GM12878 (cell line): ENCODE results near the gene LRBA. TPM values are rescaled to one million over a fixed set of nuclear protein-coding genes. Genes with fewer than 3 reads are reported as not detected.

ENCODE experiments used
- ATAC-seq: fragments of 200-7000 bp; cut with Tn5 transposase; 3 replicates; pipeline ENCODE4 v1.9.1; 2020; ENCODE audit warnings: mild to moderate bottlenecking, moderate library complexity
- BruUV-seq: library from RNA; stranded (reverse); fragments of 400-500 nt; replicated peaks from 2 replicates; lab custom pipeline; 2021; lab: Mats Ljungman, UMichigan
- CTCF ChIA-PET: fragments of 300-600 bp; sonication (Branson Sonifier 250); formaldehyde crosslinking; extraction: SDS; loops from one replicate; lab custom pipeline; 2021; ENCODE audit warnings: inconsistent platforms; lab: Yijun Ruan, JAX
- POLR2A ChIA-PET: fragments of 350-600 bp; formaldehyde crosslinking; extraction: SDS; loops from one replicate; lab custom pipeline; 2021; ENCODE audit warnings: inconsistent platforms; lab: Charles Lee
- RAD21 ChIA-PET: fragments of 300-600 bp; sonication (Branson Sonifier 250); formaldehyde crosslinking; loops from one replicate; lab custom pipeline; 2023; ENCODE audit warnings: antibody characterized with exemption; ENCODE audit not compliant: unreplicated experiment; lab: Charles Lee
- SMC1A ChIA-PET: fragments of 300-600 bp; sonication (Branson Sonifier 250); formaldehyde crosslinking; loops from one replicate; lab custom pipeline; 2023; ENCODE audit not compliant: unreplicated experiment, uncharacterized antibody; lab: Charles Lee
- DNase-seq: peaks from one replicate; pipeline ENCODE4 v3.0.0-alpha.2; 2011; ENCODE audit warnings: low read depth, low spot score
- FAIRE-seq: peaks from 3 replicates; lab custom pipeline; 2011; peaks lifted over from hg19 to GRCh38; lab: Jason Lieb, UNC
- H2AFZ ChIP-seq: 2 replicates; pipeline ENCODE4 v1.6.0; 2011; ENCODE audit warnings: low read depth, low read length, control low read depth; ENCODE audit not compliant: control insufficient read depth
- H3K27ac ChIP-seq: 2 replicates; pipeline ENCODE4 v1.5.1; 2011; ENCODE audit warnings: control low read depth; ENCODE audit not compliant: control insufficient read depth, insufficient read depth
- H3K27me3 ChIP-seq, 2 experiments: replicated peaks in 1 of 2; 2 replicates each; pipeline versions ENCODE4 v1.6.0 to v1.6.1; 2011; ENCODE audit warnings: low read length in 1 of 2; ENCODE audit not compliant: control insufficient read depth in 2 of 2, insufficient read depth in 2 of 2
- H3K36me3 ChIP-seq, 2 experiments: 2 replicates each; pipeline ENCODE4 v1.5.1; 2011; ENCODE audit warnings: low read length in 1 of 2; ENCODE audit not compliant: control insufficient read depth in 2 of 2, insufficient read depth in 2 of 2
- H3K4me1 ChIP-seq: 2 replicates; pipeline ENCODE4 v1.6.1; 2011; ENCODE audit warnings: mild to moderate bottlenecking, low read length, moderate library complexity, mixed read lengths; ENCODE audit not compliant: control insufficient read depth, insufficient read depth
- H3K4me2 ChIP-seq: 2 replicates; pipeline ENCODE4 v1.6.0; 2011; ENCODE audit warnings: control low read depth; ENCODE audit not compliant: control insufficient read depth, insufficient read depth
- H3K4me3 ChIP-seq: fragments of 200-600 bp; sonication (generic); 2 replicates; pipeline ENCODE4 v1.5.1; 2016
- H3K79me2 ChIP-seq: 2 replicates; pipeline ENCODE4 v1.6.0; 2011; ENCODE audit warnings: low read length; ENCODE audit not compliant: control insufficient read depth, insufficient read depth
- H3K9ac ChIP-seq: 2 replicates; pipeline ENCODE4 v1.8.0; 2011; ENCODE audit warnings: low read length, control low read depth, mixed read lengths; ENCODE audit not compliant: control insufficient read depth, insufficient read depth
- H3K9me3 ChIP-seq: replicated peaks from 3 replicates; pipeline ENCODE4 v1.5.1; 2011; ENCODE audit warnings: mild to moderate bottlenecking, low read length; ENCODE audit not compliant: control insufficient read depth, insufficient read depth
- H4K20me1 ChIP-seq: 2 replicates; pipeline ENCODE4 v1.6.0; 2011; ENCODE audit not compliant: control insufficient read depth, insufficient read depth
- ATF2 ChIP-seq: IDR thresholded peaks from 2 replicates; pipeline ENCODE4 v1.6.1; 2012; ENCODE audit warnings: low read length, inconsistent platforms
- ATF7 ChIP-seq: fragments of 450-650 bp; IDR thresholded peaks from 2 replicates; pipeline ENCODE4 v1.6.1; 2016; ENCODE audit warnings: low read depth, mild to moderate bottlenecking
- BACH1 ChIP-seq: fragments of 450-650 bp; IDR thresholded peaks from 2 replicates; pipeline ENCODE4 v1.6.1; 2017; ENCODE audit warnings: mild to moderate bottlenecking, borderline replicate concordance
- BCL11A ChIP-seq: IDR thresholded peaks from 2 replicates; pipeline ENCODE4 v1.6.1; 2011; ENCODE audit warnings: low read depth, low read length
- CEBPZ ChIP-seq: fragments of 150-350 bp; IDR thresholded peaks from 2 replicates; pipeline ENCODE4 v1.6.1; 2016; ENCODE audit warnings: low read depth, low read length
- CHD2 ChIP-seq: IDR thresholded peaks from 2 replicates; pipeline ENCODE4 v1.6.1; 2011; ENCODE audit warnings: low read depth, low read length, improper control_type of control experiment, borderline replicate concordance
- EZH2 ChIP-seq: IDR thresholded peaks from 2 replicates; pipeline ENCODE4 v1.6.1; 2012; ENCODE audit warnings: low read depth, mild to moderate bottlenecking, control low read depth, inconsistent platforms, low read length, borderline replicate concordance; ENCODE audit not compliant: control insufficient read depth
- NBN ChIP-seq: fragments of 450-650 bp; IDR thresholded peaks from 2 replicates; pipeline ENCODE4 v1.6.1; 2016
- NFXL1 ChIP-seq: fragments of 450-650 bp; IDR thresholded peaks from 2 replicates; pipeline ENCODE4 v1.6.1; 2017; ENCODE audit warnings: antibody characterized with exemption, mild to moderate bottlenecking, borderline replicate concordance
- NR2C1 ChIP-seq: fragments of 450-650 bp; IDR thresholded peaks from 2 replicates; pipeline ENCODE4 v1.6.1; 2017; ENCODE audit warnings: antibody characterized with exemption, mild to moderate bottlenecking, moderate library complexity
- RAD51 ChIP-seq: fragments of 450-650 bp; IDR thresholded peaks from 2 replicates; pipeline ENCODE4 v1.6.1; 2016; ENCODE audit warnings: moderate library complexity, mild to moderate bottlenecking, inconsistent platforms
- RUNX3 ChIP-seq: IDR thresholded peaks from 2 replicates; pipeline ENCODE4 v1.6.1; 2012; ENCODE audit warnings: low read length, inconsistent platforms
- SMC3 ChIP-seq: IDR thresholded peaks from 2 replicates; pipeline ENCODE4 v1.6.1; 2011; ENCODE audit warnings: low read length, improper control_type of control experiment, borderline replicate concordance
- SREBF2 ChIP-seq: IDR thresholded peaks from 2 replicates; pipeline ENCODE4 v1.6.1; 2012; ENCODE audit warnings: mild to moderate bottlenecking, low read length
- TBL1XR1 ChIP-seq: IDR thresholded peaks from 2 replicates; pipeline ENCODE4 v1.6.1; 2012; ENCODE audit warnings: low read depth, low read length, improper control_type of control experiment
- USF1 ChIP-seq: IDR thresholded peaks from 2 replicates; pipeline ENCODE4 v1.6.1; 2011; ENCODE audit warnings: borderline replicate concordance, low read depth, mild to moderate bottlenecking, moderate library complexity, mixed read lengths, low read length; ENCODE audit not compliant: insufficient read depth; ENCODE audit errors: extremely low read length
- ZNF24 ChIP-seq: fragments of 450-650 bp; IDR thresholded peaks from 2 replicates; pipeline ENCODE4 v1.6.1; 2017; ENCODE audit warnings: antibody characterized with exemption, mild to moderate bottlenecking
- ZNF274 ChIP-seq: IDR thresholded peaks from one replicate; pipeline ENCODE4 v1.8.0; 2011; ENCODE audit not compliant: insufficient read length, insufficient read depth
- WGBS: methylation state at CpG from one replicate; pipeline ENCODE4 v1.1.6; 2016; ENCODE audit warnings: low lambda C conversion rate; ENCODE audit not compliant: insufficient replicate concordance, insufficient coverage; ENCODE audit errors: missing lambda C conversion rate; 5-methylcytosine and 5-hydroxymethylcytosine counted together
- in situ Hi-C: fragments of 300-500 bp; cut with MboI; formaldehyde crosslinking; loops from 9 replicates; pipeline ENCODE4 v1.14.3; 2018; ENCODE audit warnings: mixed read lengths
- intact Hi-C: fragments of 100-400 bp; cut with micrococcal nuclease; formaldehyde crosslinking; loops from one replicate; pipeline ENCODE4 v1.14.2; 2022; ENCODE audit not compliant: unreplicated experiment
- polyA plus RNA-seq, 11 experiments: library from polyadenylated mRNA; depleted of rRNA in 4 of 11; unstranded in 6 of 11; stranded (reverse) in 5 of 11; fragments of >200 nt; fragmentation: Nextera tagmentation in 4 of 11; fragmentation: Illumina TruSeq in 1 of 11; extraction: Ambion mirVana in 4 of 11; extraction: Trizol in 1 of 11; gene quantifications; 1 replicate in 1 of 11; 2 replicates in 10 of 11; pipeline versions ENCODE4 v1.2.1 to v1.2.3, GENCODE V29; 2011 to 2016; ENCODE audit warnings: inconsistent platforms in 2 of 11, missing spikeins in 2 of 11, low read depth in 1 of 11
- total RNA-seq, 4 experiments: library from RNA; depleted of rRNA in 3 of 4; stranded (reverse); fragments of >200 nt in 3 of 4; fragmentation: Illumina TruSeq in 1 of 4; extraction: Trizol in 1 of 4; gene quantifications; 2 replicates each; pipeline versions ENCODE4 v1.2.1 to v1.2.3, GENCODE V29; 2013 to 2021

Gene LRBA
- total and polyA plus RNA-seq, 10 of the 15 experiments (the other 5 are each of a cell fraction or from before 2014, with no cell fraction given): 20.3 to 93.4 (median 55.0) TPM

- TF ChIP-seq ATF2 (peak; percentile 36; the same call in 1 of the 2 replicates), EZH2 (no peak), CEBPZ (no peak)
These were observed 689.2 kb downstream of the LRBA start (continued) for GRCh38 chr4:150325872-150326271.

- H3K4me1 ChIP-seq: no peaks in the 10 kb centered on the region
- no peak for DNase-seq
- H3K79me2 ChIP-seq: no peaks in the 10 kb centered on the region
- H3K9me3 ChIP-seq: no peaks in the 10 kb centered on the region
- no peak for FAIRE-seq
- WGBS: 91% methylated on average over 7 of the region's 7 CpGs
- ChIA-PET RAD21 (no interaction called here), CTCF (interaction anchor here (0.8 to 1.5 kb wide), 4 partner anchors 9 to 543 kb away, joined by 3 to 5 read pairs (median 4); no protein-coding TSS in a partner anchor), POLR2A (no interaction called here), SMC1A (interaction anchor here (0.6 to 2.0 kb wide), 5 partner anchors 14 to 33 kb away, joined by 3 to 4 read pairs (median 4); no protein-coding TSS in a partner anchor)
- H2AFZ ChIP-seq: no peak overlapping the region
- no TSS peak for BruUV-seq
- H3K27ac ChIP-seq: no peak overlapping the region
- no peak overlapping the region for H3K4me2 ChIP-seq
- ATAC-seq: no peak
- no peaks in the 10 kb centered on the region; a peak in 1 of 4 replicates for H3K36me3 ChIP-seq
- H4K20me1 ChIP-seq: no peaks in the 10 kb centered on the region
- intact Hi-C loops: no loop called here
- in situ Hi-C loops: no loop called here
- H3K27me3 ChIP-seq: no peaks in the 10 kb centered on the region
- no peak overlapping the region for H3K4me3 ChIP-seq
- no peak overlapping the region for H3K9ac ChIP-seq
- TF ChIP-seq CHD2 (no peak), RAD51 (no peak), USF1 (no peak), ZNF274 (no peak), SMC3 (no peak), BCL11A (no peak), BACH1 (no peak), NBN (no peak), ATF7 (no peak), ZNF24 (no peak), TBL1XR1 (no peak), RUNX3 (no peak), SREBF2 (no peak), NR2C1 (no peak), NFXL1 (no peak)
These were observed 691.4 kb downstream of the LRBA start for GRCh38 chr4:150323406-150324325.
